ENCODE measurements around the gene TRIM71.

The TRIM71 gene

GRCh38 chr3:32859604-32860237, 41.9 kb downstream of the TRIM71 start:
- TF ChIP-seq POLR2A (IDR thresholded peaks at IDR 0.05; ENCODE audit: low read depth, low read length) = no peak
- FAIRE-seq = no peak
- no peak for DNase-seq (ENCODE audit: insufficient read length, low spot score)

- TF ChIP-seq POLR2A (IDR thresholded peaks at IDR 0.05; ENCODE audit: low read depth, low read length) = no peak
- FAIRE-seq (no peak), DNase-seq (ENCODE audit: insufficient read length, low spot score) (no peak)
Measured at GRCh38 chr3:32860499-32860898, 42.7 kb downstream of the TRIM71 start.

- FAIRE-seq = no peak
- TF ChIP-seq POLR2A (IDR thresholded peaks at IDR 0.05; ENCODE audit: low read depth, low read length) = no peak
- DNase-seq (ENCODE audit: insufficient read length, low spot score) = no peak
Measured at GRCh38 chr3:32861681-32862080, 43.9 kb downstream of the TRIM71 start.

- no peak for FAIRE-seq
- no peak for TF ChIP-seq POLR2A (IDR thresholded peaks at IDR 0.05; ENCODE audit: low read depth, low read length)
- no peak for DNase-seq (ENCODE audit: insufficient read length, low spot score)
Measured at GRCh38 chr3:32862247-32862935, 44.6 kb downstream of the TRIM71 start.

- FAIRE-seq (no peak), DNase-seq (ENCODE audit: insufficient read length, low spot score) (no peak)
- TF ChIP-seq POLR2A (IDR thresholded peaks at IDR 0.05; ENCODE audit: low read depth, low read length) = no peak
Measured at GRCh38 chr3:32862936-32863487, 45.2 kb downstream of the TRIM71 start.

- DNase-seq (ENCODE audit: insufficient read length, low spot score) (no peak), FAIRE-seq (no peak)
- no peak for TF ChIP-seq POLR2A (IDR thresholded peaks at IDR 0.05; ENCODE audit: low read depth, low read length)
Measured at GRCh38 chr3:32865383-32865782, 47.6 kb downstream of the TRIM71 start.

- FAIRE-seq (no peak), DNase-seq (ENCODE audit: insufficient read length, low spot score) (no peak)
- no peak for TF ChIP-seq POLR2A (IDR thresholded peaks at IDR 0.05; ENCODE audit: low read depth, low read length)
Measured at GRCh38 chr3:32866533-32866932, 48.7 kb downstream of the TRIM71 start.

- no peak for TF ChIP-seq POLR2A (IDR thresholded peaks at IDR 0.05; ENCODE audit: low read depth, low read length)
- no peak for FAIRE-seq
- no peak for DNase-seq (ENCODE audit: insufficient read length, low spot score)
Measured at GRCh38 chr3:32867954-32868353, 50.2 kb downstream of the TRIM71 start.

GRCh38 chr3:32868719-32869512, 51.1 kb downstream of the TRIM71 start:
- TF ChIP-seq POLR2A (IDR thresholded peaks at IDR 0.05; ENCODE audit: low read depth, low read length) = no peak
- FAIRE-seq = no peak
- DNase-seq (ENCODE audit: insufficient read length, low spot score) = no peak

- FAIRE-seq (no peak), DNase-seq (ENCODE audit: insufficient read length, low spot score) (no peak)
- no peak for TF ChIP-seq POLR2A (IDR thresholded peaks at IDR 0.05; ENCODE audit: low read depth, low read length)
Measured at GRCh38 chr3:32869513-32870047, 51.8 kb downstream of the TRIM71 start.

GRCh38 chr3:32870373-32871095, 52.7 kb downstream of the TRIM71 start:
- TF ChIP-seq POLR2A (IDR thresholded peaks at IDR 0.05; ENCODE audit: low read depth, low read length) = no peak
- DNase-seq (ENCODE audit: insufficient read length, low spot score) (no peak), FAIRE-seq (no peak)

GRCh38 chr3:32871273-32871672, 53.5 kb downstream of the TRIM71 start:
- DNase-seq (ENCODE audit: insufficient read length, low spot score) (no peak), FAIRE-seq (no peak)
- no peak for TF ChIP-seq POLR2A (IDR thresholded peaks at IDR 0.05; ENCODE audit: low read depth, low read length)

Data from H54 (cell line).